Activated T-helper 1 cell treated with anti-CD3 and anti-CD28 coated beads, Interleukin-12 subunit alpha, Interleukin-12 subunit beta, Interleukin-2, Interleukin-4 antibody, amounts not matched to agents 30 ng/mL and 10 ng/mL and 1 ng/mL, durations not matched to agents 14 hours and 24 hours and 36 hours (primary cell): Measurements from ENCODE around the gene OVCH1. TPM values are rescaled to one million over a fixed set of nuclear protein-coding genes. Genes with fewer than 3 reads are reported as not detected.

ENCODE experiments used
- DNase-seq: peaks from one replicate; pipeline ENCODE4 v3.0.0; 2021; ENCODE audit warnings: low spot score
- H3K27ac Mint-ChIP-seq: one replicate; pipeline ENCODE4 v1.8.0; 2021; ENCODE audit warnings: mild to moderate bottlenecking, mixed read lengths
- H3K27me3 Mint-ChIP-seq: one replicate; pipeline ENCODE4 v1.8.0; 2022; ENCODE audit warnings: mild to moderate bottlenecking, moderate library complexity, mixed read lengths; ENCODE audit not compliant: insufficient read depth
- H3K36me3 Mint-ChIP-seq: one replicate; pipeline ENCODE4 v1.8.0; 2021; ENCODE audit warnings: low read depth, mixed read lengths
- H3K4me1 Mint-ChIP-seq: one replicate; pipeline ENCODE4 v1.8.0; 2021; ENCODE audit warnings: low read depth, mixed read lengths
- H3K4me3 Mint-ChIP-seq: one replicate; pipeline ENCODE4 v1.8.0; 2021; ENCODE audit warnings: mild to moderate bottlenecking, moderate library complexity, mixed read lengths
- H3K9me3 Mint-ChIP-seq: one replicate; pipeline ENCODE4 v1.8.0; 2021; ENCODE audit warnings: mixed read lengths
- intact Hi-C: fragments of 100-400 bp; cut with micrococcal nuclease; formaldehyde crosslinking; loops from one replicate; pipeline ENCODE4 v1.15.1; 2024
- total RNA-seq: library from RNA; stranded (reverse); gene quantifications from 2 replicates; pipeline ENCODE4 v1.2.3, GENCODE V29; 2022

Gene OVCH1, protein sequence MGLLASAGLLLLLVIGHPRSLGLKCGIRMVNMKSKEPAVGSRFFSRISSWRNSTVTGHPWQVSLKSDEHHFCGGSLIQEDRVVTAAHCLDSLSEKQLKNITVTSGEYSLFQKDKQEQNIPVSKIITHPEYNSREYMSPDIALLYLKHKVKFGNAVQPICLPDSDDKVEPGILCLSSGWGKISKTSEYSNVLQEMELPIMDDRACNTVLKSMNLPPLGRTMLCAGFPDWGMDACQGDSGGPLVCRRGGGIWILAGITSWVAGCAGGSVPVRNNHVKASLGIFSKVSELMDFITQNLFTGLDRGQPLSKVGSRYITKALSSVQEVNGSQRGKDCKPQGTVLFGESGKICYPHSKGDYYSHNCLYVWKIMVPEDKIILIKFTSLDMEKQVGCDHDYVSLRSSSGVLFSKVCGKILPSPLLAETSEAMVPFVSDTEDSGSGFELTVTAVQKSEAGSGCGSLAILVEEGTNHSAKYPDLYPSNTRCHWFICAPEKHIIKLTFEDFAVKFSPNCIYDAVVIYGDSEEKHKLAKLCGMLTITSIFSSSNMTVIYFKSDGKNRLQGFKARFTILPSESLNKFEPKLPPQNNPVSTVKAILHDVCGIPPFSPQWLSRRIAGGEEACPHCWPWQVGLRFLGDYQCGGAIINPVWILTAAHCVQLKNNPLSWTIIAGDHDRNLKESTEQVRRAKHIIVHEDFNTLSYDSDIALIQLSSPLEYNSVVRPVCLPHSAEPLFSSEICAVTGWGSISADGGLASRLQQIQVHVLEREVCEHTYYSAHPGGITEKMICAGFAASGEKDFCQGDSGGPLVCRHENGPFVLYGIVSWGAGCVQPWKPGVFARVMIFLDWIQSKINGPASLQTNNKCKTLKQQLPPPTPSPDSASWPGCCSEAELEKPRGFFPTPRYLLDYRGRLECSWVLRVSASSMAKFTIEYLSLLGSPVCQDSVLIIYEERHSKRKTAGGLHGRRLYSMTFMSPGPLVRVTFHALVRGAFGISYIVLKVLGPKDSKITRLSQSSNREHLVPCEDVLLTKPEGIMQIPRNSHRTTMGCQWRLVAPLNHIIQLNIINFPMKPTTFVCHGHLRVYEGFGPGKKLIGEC
- total RNA-seq: not detected in 2 replicates

DNA sequence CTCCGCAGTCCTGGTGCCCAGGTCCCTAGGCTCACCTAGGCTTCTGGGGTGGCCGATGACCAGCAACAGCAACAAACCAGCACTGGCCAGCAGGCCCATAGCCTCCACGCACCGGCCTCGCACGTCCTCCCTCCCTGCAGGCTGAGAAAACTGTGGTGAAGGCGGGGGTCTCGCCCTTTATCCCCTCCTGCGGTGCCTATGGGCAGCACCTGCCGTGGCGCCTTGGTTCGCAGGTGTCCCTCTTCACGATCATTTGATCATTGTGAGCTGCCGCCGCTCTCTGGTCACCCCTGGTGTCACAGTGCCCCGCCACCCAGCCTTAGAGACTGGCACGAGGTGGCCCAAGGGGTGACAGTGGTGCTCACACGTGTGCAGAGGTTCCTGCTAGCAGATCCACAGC is at the start of gene OVCH1:
Gene OVCH1, minus strand, starts transcription at position 99 of the 400 bp plus-strand sequence. Its CDS starts 0 bp downstream, at position 99.
- intact Hi-C loops: no loop called here
- Mint-ChIP-seq H3K36me3 (no peaks in the 10 kb centered on the region), H3K4me3 (no peak within 1 kb of the TSS), H3K27me3 (no peaks in the 10 kb centered on the region), H3K27ac (no peak within 1 kb of the TSS), H3K4me1 (no peaks in the 10 kb centered on the region), H3K9me3 (no peaks in the 10 kb centered on the region)
- DNase-seq: no peak

DNA sequence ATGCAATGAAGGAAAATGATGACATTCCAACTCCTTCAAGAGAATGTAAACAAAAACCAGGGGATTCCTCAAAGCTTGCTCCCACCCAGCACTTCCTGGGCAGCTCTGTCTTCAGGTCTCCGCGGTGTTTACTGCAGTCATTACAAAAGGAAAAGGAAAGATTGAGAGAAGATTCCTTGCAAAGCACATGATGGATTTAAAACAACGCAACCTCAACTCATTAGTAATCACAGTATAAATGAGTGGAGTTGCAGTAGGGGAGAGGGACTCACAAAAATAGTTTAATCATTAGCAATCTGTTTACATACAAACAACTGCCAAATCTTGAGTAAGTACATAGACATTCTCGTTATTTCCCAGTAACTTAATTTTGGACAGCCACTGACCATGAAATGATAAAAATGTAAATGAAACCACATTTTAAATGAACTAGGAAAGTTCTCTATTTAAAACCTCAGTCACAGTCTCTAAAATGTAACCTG is 49.7 kb upstream of the OVCH1 start:
- H3K27me3 Mint-ChIP-seq: peaks cover 3% of the 10 kb centered on the region
- no peak for DNase-seq
- no peaks in the 10 kb centered on the region for H3K9me3 Mint-ChIP-seq
- intact Hi-C loops: no loop called here
- H3K36me3 Mint-ChIP-seq: no peaks in the 10 kb centered on the region
- no peak overlapping the region for H3K27ac Mint-ChIP-seq
- no peaks in the 10 kb centered on the region for H3K4me1 Mint-ChIP-seq
- H3K4me3 Mint-ChIP-seq: no peak overlapping the region

DNA sequence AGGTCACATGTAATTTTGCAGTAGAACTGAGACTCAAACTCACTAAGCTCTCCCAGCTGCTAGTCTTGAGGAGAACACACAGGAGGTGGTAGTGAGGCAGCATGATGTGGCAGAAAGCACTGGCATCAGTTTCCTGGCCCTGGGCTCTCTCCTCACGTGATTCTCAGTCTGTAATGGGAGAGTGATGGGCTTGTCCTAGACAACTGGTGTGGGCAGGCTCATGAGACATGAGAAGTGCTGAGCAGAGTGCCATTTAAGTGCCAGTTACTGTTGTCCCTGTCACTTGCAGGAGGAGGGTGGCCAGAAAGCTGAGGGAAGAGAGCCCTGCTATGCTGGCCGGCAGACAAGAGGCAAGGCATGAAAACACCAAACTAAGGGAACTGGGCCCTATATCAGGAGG is 48.5 kb upstream of the OVCH1 start:
- Mint-ChIP-seq H3K9me3 (no peaks in the 10 kb centered on the region), H3K27ac (no peak overlapping the region), H3K36me3 (no peaks in the 10 kb centered on the region), H3K4me3 (no peak overlapping the region), H3K4me1 (no peaks in the 10 kb centered on the region), H3K27me3 (peaks cover 4% of the 10 kb centered on the region)
- DNase-seq: no peak
- intact Hi-C loops: no loop called here

DNA sequence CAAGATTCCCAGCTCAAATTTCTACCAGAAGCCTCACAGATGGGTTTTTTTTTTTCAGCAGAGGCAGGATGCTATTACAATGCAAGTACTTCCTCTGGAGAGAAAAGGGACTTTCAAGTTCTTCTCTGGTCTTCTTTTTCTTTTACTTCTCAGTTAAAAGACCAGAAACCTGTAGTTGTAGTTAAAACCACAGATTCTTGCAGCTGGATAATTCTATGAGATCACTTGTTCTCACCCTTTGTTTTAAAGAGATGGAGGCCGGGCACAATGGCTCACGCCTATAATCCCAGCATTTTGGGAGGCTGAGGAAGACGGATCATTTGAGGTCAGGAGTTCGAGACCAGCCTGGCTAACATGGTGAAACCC is 47.6 kb upstream of the OVCH1 start:
- no peak for DNase-seq
- Mint-ChIP-seq H3K27me3 (peaks cover 4% of the 10 kb centered on the region), H3K9me3 (no peaks in the 10 kb centered on the region), H3K4me3 (no peak overlapping the region), H3K4me1 (no peaks in the 10 kb centered on the region), H3K27ac (no peak overlapping the region), H3K36me3 (no peaks in the 10 kb centered on the region)
- intact Hi-C loops: no loop called here

DNA sequence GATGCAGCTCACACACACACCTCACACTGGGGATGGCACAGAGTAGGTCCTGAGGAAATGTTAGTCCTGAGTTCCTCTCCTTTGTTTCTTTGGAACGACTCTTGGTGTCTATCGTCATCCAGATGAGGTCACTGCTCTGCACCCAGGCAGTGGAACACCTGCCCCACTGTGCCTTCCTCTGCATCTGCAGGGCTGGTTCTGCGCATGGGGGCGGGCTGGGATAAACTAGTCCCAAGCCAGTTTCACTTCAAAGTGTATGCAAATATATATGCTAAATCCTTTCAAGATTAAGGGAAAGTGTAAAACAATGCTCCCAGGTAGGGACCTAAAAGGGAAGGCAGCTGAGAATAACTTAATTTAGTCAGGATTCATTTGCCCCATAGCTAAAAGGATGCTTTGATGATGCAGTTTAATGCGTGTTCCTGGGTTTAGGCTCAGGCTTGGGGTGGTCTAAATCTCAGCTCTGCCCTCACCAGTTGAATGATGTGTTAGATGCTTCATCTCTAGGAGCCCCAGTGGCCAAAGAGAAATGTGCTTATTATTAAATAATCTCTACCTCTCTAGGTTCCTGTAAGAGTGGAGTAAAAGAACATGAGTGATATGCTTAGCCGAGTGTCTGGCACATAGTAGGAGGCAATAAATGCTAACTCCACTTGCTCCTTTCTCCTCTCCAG is 47.1 kb upstream of the OVCH1 start:
- no peak overlapping the region for H3K27ac Mint-ChIP-seq
- DNase-seq: no peak
- H3K9me3 Mint-ChIP-seq: no peaks in the 10 kb centered on the region
- intact Hi-C loops: no loop called here
- no peaks in the 10 kb centered on the region for H3K4me1 Mint-ChIP-seq
- H3K27me3 Mint-ChIP-seq: peaks cover 4% of the 10 kb centered on the region
- no peak overlapping the region for H3K4me3 Mint-ChIP-seq
- H3K36me3 Mint-ChIP-seq: no peaks in the 10 kb centered on the region

DNA sequence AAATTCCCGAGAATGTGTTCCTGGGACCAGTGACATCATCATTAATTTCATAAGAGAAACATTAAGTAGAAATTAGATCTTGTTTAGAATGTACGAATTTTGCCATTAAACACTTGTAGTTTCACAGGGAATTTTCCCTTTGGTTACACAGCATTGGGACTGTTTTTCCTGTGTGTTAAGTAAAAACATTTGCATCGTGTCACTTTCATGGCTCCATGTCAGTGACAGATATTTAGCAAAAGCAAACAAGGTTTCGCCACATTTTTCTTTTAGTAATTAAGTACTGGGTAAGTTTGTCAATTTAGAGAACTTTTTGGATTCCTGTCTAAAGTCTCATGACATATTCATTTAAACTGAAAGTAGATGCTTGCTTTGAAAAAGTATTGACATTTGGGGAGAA is 45.5 kb upstream of the OVCH1 start:
- H3K36me3 Mint-ChIP-seq: no peaks in the 10 kb centered on the region
- no peak overlapping the region for H3K4me3 Mint-ChIP-seq
- H3K9me3 Mint-ChIP-seq: no peaks in the 10 kb centered on the region
- peaks cover 8% of the 10 kb centered on the region for H3K27me3 Mint-ChIP-seq
- intact Hi-C loops: no loop called here
- DNase-seq: no peak
- no peaks in the 10 kb centered on the region for H3K4me1 Mint-ChIP-seq
- no peak overlapping the region for H3K27ac Mint-ChIP-seq

DNA sequence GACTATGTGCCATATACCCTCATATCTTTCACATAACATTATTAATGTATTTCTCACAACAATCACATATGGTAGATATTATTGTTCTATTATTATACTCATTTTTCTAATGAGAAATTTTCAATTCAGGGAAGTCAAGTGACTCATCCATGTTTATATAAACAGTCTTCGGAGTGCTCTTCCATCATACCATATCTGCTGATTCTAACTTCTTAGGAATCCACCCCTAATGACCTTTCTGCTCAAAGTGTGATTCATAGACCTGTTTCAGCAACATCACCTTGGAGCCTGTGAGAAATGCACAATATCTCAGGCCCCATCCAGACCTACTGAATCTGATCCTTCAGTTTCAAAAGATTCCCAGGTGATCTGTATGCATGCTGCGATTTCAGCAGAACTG is 39.8 kb upstream of the OVCH1 start:
- intact Hi-C loops: no loop called here
- no peaks in the 10 kb centered on the region for H3K4me1 Mint-ChIP-seq
- no peak overlapping the region for H3K4me3 Mint-ChIP-seq

DNA sequence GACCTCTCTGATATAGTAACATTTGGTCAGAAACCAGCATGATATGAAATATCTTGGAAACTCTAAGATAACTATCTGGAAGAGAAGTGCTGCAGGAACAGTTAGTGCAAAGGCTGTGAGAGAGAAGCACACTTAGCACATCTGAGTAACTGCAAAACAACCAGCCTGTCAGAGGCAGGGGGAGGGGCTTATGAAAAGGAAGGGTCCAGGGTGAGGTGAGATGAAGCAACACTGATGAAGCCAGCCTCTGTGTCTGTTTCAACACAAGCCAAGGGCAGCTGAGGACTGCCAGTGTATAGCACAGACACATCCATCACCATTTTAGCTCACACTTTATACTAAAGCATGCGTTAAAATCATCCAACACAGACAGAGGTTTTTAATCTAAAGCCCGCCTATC is 37.4 kb upstream of the OVCH1 start:
- Mint-ChIP-seq H3K4me1 (no peaks in the 10 kb centered on the region), H3K36me3 (no peaks in the 10 kb centered on the region), H3K27ac (no peak overlapping the region), H3K9me3 (no peaks in the 10 kb centered on the region), H3K4me3 (no peak overlapping the region), H3K27me3 (peaks cover 9% of the 10 kb centered on the region)
- DNase-seq: no peak
- intact Hi-C loops: no loop called here

More for the DNA sequence above, 39.8 kb upstream of the OVCH1 start:
- no peak overlapping the region for H3K27ac Mint-ChIP-seq
- no peaks in the 10 kb centered on the region for H3K36me3 Mint-ChIP-seq
- DNase-seq: no peak
- H3K9me3 Mint-ChIP-seq: no peaks in the 10 kb centered on the region
- H3K27me3 Mint-ChIP-seq: peaks cover 10% of the 10 kb centered on the region

DNA sequence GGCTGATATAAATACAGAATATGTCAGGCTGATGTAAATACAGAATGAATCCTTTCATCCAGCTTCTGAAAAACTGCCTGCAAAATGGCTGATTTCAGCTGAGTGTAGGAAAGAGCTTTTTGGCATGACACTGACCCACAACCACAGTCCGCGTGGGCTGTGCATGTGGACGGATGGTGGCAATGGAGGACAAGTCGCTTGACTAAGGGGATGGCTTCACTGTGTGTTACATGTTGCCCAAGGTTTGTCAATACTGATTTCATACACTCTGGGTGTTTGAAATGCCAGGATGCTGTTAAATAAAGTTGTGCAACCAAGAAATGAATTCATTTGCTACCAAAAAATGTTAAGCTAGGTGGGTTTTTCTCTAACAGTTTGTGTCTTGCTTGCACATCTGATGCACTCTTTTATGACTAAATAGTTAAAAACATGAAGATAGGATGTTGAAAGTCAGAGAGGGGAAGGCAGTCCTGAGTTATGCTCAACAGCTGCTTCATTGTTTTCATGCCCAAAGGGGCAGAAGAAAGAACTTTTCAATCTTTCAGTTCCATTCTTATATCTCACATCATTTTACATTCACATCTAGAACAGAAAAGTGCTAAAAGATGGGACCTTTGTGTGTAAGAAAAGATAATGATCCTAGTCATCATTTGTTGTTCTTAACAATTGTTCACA is 36.5 kb upstream of the OVCH1 start:
- Mint-ChIP-seq H3K27ac (no peak overlapping the region), H3K27me3 (peaks cover 9% of the 10 kb centered on the region), H3K4me1 (no peaks in the 10 kb centered on the region), H3K4me3 (no peak overlapping the region), H3K36me3 (no peaks in the 10 kb centered on the region), H3K9me3 (no peaks in the 10 kb centered on the region)
- no peak for DNase-seq
- intact Hi-C loops: no loop called here

DNA sequence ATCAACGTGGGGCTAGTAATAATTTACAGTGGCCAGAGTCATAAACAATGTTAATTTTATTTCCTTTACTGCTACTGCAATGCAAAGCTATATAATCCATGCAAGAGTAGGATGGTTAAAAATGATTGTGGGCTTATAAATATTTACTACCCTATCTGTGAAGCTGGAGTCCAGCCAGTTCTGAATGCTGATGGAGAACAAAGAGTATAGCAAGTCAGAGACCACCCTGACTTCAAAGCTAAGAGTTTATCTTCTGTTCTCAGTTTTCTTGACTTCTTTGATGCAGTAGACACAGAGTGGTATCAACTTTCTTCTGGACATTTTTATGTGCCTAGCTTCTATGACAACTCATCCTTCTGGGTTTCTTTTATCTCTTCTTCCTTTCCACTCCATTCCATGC is 34.0 kb upstream of the OVCH1 start:
- H3K4me1 Mint-ChIP-seq: no peaks in the 10 kb centered on the region
- no peak for DNase-seq
- H3K4me3 Mint-ChIP-seq: no peak overlapping the region
- peaks cover 8% of the 10 kb centered on the region for H3K27me3 Mint-ChIP-seq
- H3K27ac Mint-ChIP-seq: no peak overlapping the region
- H3K36me3 Mint-ChIP-seq: no peaks in the 10 kb centered on the region
- intact Hi-C loops: no loop called here
- no peaks in the 10 kb centered on the region for H3K9me3 Mint-ChIP-seq

DNA sequence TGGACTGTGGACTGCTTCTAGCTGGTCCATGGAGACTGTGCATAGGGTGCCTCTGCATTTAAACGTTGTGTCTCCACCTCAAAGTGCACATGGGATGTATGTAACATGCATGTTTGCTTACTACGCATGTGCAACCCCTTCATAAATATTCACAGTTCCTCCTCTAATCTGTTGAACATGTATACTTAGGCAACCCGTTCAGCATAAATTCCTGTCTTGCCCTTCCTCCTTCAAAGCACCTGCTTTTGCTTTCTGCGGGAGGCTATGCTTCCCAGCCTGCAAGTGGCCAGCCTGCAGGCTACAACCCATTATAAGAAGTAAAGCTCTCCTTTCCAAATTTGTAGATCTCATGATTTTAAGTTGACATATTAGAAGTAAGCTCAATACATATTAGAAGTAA is 33.0 kb upstream of the OVCH1 start:
- no peak overlapping the region for H3K4me3 Mint-ChIP-seq
- no peaks in the 10 kb centered on the region for H3K9me3 Mint-ChIP-seq
- H3K4me1 Mint-ChIP-seq: no peaks in the 10 kb centered on the region
- no peaks in the 10 kb centered on the region for H3K36me3 Mint-ChIP-seq
- H3K27ac Mint-ChIP-seq: no peak overlapping the region
- intact Hi-C loops: no loop called here
- H3K27me3 Mint-ChIP-seq: peaks cover 8% of the 10 kb centered on the region
- no peak for DNase-seq

DNA sequence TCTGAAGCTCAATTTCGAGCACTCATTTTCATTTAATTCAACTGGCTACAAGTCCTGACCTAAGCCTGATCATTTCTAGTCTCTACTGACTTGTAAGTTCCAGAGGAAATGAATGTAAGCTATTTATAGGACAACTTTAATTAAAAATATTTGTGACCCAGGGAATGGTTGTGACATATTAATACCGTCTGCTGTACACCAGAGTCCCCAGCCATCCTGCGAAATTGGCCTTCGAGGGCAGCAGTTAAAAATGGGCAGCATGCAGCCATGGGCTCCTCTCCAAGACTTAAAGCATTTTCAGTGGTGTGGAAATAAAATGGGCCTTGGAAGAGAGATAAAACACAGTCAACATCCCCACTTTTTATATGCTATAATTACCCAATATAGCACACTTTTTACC is 30.7 kb upstream of the OVCH1 start:
- no peak for DNase-seq
- Mint-ChIP-seq H3K9me3 (no peaks in the 10 kb centered on the region), H3K4me3 (no peak overlapping the region), H3K4me1 (no peaks in the 10 kb centered on the region), H3K27me3 (peaks cover 4% of the 10 kb centered on the region), H3K27ac (no peak overlapping the region), H3K36me3 (no peaks in the 10 kb centered on the region)
- intact Hi-C loops: no loop called here
